B cell (primary cell): Measurements from ENCODE around the gene PCGF5.

Experiments used
- CTCF ChIP-seq: fragments of 200-600 bp; IDR thresholded peaks from one replicate; pipeline ENCODE4 v1.8.0; 2022; ENCODE audit warnings: antibody characterized with exemption, mild to moderate bottlenecking
- EZH2 ChIP-seq: IDR thresholded peaks from 2 replicates; pipeline ENCODE4 v1.6.1; 2012; ENCODE audit warnings: borderline replicate concordance, low read depth, mild to moderate bottlenecking, moderate library complexity, low read length; ENCODE audit not compliant: insufficient read depth, poor library complexity, severe bottlenecking

- no peak for TF ChIP-seq CTCF
- TF ChIP-seq EZH2 = no peak
These were observed 74.9 kb downstream of the PCGF5 start for GRCh38 chr10:91295346-91295745.
